GM20431 (cell line): ENCODE measurements around the gene AP1S1.

Experiments
- in situ Hi-C: fragments of 300-500 bp; cut with MseI, MboI; formaldehyde crosslinking; loops from one replicate; pipeline ENCODE4 v1.15.0; 2020; ENCODE audit warnings: low sequenced_read_pairs; ENCODE audit not compliant: unreplicated experiment

Gene AP1S1

DNA sequence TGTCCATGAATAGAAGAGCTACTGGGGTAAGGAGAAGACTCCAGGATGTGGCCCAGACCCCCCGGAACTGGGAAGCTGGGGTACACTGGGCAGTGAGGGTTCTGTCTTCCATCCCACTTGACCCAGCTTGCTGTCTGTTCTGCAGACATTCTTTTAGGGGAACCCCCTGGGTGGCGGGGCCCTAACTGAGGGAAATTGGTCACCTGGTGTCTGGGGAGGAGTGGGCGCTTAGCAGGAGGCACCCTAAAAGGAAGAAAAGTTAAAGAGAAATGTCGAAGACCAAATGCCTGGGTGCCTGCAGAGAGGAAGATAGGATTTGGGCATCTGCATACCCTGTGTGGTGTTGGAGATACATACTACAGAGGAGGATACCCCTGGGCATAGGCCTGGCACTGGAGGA lies 1.0 kb downstream of the AP1S1 start:
- in situ Hi-C loops: no loop called here

DNA sequence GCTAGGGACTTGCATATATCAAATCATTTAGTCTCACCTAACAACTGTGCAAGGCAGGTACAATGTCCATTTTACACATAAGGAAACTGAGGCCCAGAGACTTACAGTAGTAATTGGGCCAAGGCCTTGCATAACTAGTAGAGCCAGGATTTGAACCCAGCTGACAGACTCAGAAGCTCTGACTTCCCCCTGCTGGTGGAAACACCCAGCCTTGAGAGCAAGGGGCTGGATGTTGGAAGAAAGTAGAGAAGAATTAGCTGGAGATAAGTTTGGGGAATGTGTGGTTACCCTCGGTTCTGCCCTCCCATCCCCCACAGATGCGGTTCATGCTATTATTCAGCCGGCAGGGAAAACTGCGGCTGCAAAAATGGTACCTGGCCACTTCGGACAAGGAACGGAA lies 2.0 kb downstream of the AP1S1 start:
- in situ Hi-C loops: no loop called here

GRCh38 chr7:101156866-101157589 lies 2.8 kb downstream of the AP1S1 start:
- in situ Hi-C loops: no loop called here

DNA sequence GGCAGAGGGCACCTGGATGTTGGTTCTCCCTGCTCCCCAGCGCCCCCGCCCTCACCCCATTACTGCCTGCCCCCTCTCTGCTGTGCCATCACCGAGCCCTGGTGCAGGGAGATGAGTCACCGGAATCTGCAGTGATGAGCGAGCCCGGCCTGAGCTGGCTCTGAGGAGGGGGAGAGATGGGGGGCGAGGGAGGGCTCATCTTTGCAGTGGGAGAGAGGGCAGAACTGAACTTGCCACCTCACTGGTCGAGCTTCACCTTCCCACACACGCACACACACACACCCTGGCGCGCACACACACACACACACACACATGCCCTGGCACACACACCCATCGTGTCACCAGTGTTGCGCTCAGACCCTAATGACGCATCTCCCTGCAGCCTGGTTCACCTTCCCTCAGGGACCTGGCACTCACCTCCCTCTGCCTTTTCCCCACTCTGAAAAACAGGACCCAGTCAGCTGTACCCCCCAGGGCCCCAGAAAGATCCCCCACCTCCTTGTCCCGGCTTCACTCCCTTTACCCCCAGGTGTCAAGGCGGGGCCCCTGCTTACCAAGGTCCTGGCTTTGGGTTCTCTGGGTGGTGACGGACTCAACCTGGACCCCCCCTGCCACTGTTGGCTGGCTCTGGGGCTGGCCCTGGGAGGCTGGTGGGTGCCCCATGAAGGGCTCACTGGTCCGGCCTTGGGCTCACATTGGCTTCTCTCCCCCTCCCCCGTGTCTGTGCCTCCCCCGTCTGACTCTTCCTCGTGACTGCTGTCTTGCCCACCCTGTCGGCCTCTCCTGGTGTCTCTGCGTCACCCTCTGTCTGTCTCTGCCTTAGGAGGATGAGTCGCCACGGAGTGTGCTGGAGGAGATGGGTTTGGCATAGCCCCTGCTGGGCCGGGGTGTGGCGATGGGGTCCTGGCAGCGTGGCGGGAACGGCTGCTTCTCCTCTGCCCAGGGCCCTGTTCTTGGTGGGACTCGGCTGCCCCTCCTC lies 5.7 kb downstream of the AP1S1 start:
- in situ Hi-C loops: no loop called here

- in situ Hi-C loops: no loop called here
Observed at GRCh38 chr7:101160910-101161309, 6.6 kb downstream of the AP1S1 start.

DNA sequence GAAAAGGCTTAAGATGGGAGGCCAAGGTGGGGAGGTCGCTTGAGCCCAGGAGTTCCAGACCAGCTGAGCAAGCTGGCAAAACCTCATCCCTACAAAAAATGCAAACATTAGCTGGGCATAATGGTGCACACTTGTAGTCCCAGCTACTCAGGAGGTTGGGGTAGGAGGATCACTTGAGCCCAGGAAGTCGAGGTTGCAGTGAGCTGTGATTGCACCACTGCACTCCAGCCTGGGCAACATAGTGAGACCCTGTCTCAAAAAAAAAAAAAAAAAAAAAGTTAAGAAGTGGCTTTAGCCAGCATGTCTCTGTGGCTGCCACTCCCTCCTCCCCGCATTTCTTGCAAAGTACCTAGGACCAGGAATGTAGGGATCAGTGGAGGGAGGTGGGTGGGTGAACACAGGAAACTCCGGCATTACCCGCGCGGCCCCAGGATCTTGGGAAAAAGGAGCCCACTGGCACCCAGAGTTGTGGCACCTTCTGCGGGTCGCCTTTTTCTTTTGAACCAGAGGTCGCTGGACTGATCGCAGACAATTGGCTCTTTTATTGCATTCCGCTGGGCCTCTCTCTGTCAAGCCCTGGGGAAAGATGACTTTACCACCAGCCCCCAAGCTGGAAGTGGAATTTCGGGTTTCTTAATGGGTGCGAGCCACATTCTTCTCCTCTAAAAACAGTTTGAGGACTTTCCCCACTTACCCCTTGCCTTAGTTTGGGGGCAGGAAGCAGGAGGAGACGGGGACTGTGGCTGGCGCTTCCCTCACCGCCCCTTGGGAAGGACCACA lies 7.6 kb downstream of the AP1S1 start:
- in situ Hi-C loops: no loop called here

DNA sequence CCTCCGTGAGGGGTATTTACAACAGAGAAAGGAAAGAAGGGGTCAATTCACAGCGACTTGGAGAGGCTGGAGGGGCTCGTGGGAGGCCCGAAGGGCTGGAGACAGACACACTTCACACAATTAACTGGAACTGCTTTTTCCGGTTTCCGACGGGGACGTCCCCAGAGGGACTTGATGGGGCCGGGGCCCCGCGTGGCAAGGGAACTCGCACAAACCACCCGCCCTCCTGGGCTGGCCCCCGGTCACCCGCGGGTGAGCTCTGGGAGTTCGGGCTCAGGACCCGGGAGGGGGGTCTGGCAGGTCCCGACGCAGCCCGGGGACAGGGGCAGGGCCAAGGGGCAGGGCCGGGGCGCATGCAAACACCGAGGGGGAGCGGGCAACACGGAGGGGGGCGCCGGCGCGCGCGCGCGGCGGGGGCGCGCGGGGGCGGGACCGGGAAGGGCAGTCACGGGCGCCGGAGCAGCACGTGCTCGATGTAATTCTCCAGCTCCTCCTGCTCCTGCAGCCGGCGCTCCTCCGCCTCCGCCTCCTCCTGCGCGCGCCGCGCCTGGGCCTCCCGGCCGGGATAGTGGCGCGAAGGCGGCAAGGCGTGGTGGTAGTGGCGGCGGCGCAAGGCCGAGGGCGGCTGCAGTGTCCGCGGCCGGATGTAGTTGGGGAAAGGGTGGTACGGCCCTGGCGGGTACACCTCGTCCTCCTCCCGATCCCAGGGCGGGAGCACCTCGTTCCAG lies 8.4 kb downstream of the AP1S1 start:
- in situ Hi-C loops: no loop called here

- in situ Hi-C loops: no loop called here
Observed at GRCh38 chr7:101163279-101164070, 9.2 kb downstream of the AP1S1 start.

DNA sequence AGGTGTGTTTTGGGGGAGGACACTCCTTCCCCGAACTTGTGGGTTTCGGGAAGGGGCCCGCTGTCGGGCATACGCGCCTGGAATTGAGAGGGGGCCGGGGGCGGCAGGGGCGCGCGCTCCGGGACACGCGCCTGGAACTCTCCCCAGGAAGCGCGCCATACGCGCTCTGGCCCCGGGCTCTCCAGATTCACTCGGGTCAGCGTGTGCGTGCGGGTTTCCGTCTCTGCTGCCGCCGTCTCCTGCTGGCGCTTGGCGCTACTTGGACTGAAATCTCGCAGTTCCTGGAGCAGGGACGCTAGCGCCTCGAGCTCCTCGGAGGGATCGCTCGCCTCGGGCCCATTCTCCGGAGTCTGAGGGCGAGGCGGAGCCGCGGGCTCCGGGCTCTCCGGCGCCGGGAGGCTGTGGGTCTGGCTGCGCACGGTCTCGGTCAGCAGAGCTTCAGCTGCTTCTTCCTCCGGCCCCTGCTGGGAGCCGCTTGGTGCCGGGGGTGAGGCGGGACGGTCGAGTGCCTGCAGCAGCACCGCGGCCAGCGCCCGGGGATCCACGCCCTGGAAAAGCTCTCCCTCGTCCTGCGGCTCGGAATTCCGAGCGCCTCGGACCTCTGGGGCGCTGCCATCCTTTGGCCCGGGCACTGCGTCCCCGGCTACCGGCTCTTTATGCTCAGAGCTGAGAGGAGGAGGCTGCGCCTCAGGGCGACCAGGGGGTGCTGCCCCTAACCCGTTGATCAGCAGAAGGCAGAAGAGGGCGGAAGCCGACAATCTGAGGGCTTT lies 10.0 kb downstream of the AP1S1 start:
- in situ Hi-C loops: no loop called here

DNA sequence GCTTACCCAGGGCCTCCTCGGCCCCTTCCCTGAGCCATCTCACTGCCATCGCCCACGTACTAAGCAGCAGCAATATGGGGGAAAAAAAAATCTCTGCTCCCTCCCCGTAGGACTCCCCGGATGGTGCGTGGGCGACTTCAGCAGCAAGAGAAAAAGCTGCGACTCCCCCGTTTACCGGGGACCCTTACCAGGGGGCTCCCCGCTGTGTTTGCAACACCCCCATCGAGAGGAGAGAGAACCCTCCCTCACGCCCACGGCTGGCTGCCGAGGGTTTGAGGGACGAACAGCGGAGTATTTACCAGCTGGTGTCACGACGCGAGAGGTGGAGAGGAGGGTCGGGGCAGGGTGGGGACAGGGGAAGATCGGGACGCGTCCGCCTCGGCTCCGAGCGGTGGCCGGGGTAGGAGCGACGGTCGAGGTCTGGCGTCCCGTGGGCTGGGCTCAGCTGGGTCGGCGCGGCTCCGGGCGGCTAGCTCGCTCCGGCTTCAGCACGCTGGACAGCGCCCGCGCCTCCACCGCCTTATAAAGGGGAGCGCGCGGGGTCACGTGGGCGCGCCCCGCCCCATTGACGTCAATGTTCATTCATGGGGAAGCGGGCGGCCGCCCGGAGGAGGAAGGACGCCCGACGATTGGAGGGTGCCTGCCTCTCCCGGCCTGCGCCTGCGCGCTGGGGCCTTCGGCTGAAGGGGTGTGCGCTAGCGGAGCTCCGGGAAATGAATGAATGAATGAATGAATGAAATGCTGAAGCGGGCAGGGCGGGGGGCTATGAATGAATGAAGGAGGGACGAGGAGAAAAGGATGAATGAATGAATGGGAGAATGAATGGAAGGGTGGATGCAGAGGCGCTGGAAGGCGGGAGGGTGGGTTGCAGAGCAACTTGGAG lies 11.0 kb downstream of the AP1S1 start, which contains the start of gene VGF:
Gene VGF (minus strand): TSS at position 495 of the 883 bp plus-strand sequence. CDS start 726 bp downstream, outside the sequence.
- in situ Hi-C loops: no loop called here

- in situ Hi-C loops: no loop called here
Observed at GRCh38 chr7:101165958-101166647, 11.8 kb downstream of the AP1S1 start.

DNA sequence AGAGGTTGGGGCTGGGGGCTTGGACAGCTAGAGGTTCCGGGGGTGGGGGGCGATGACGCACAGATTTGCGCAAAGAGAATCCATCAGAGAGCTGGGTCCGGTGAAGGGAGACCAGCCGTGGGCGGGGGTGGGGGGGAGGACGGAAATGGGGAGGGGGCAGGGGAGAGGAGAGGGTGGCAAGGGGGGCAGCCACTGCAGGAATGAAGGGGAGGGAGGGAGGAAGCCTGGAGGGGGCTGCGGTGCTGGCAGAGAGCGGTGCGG lies 12.3 kb downstream of the AP1S1 start:
- in situ Hi-C loops: no loop called here

GRCh38 chr7:101166909-101167644 lies 12.8 kb downstream of the AP1S1 start:
- in situ Hi-C loops: no loop called here

GRCh38 chr7:101167645-101168411 lies 13.6 kb downstream of the AP1S1 start:
- in situ Hi-C loops: no loop called here

GRCh38 chr7:101168412-101169049 lies 14.3 kb downstream of the AP1S1 start:
- in situ Hi-C loops: no loop called here
